Spleen (tissue), 7 donors: Measurements from ENCODE around the gene IL1RL2.

Experiments used
- POLR2AphosphoS5 ChIP-seq, 3 donors: sonication (generic); formaldehyde crosslinking; IDR thresholded peaks; one replicate each; pipeline ENCODE4 v1.5.1; 2017; ENCODE audit warnings: antibody characterized with exemption in 3 of 3
- TF ChIP-seq, protein P1 (sequence below), 11 experiments: fragments of 200-600 bp in 7 of 11; fragments of 450-650 bp in 4 of 11; sonication (generic) in 4 of 11; IDR thresholded peaks in 8 of 11; conservative IDR thresholded peaks in 3 of 11; 1 replicate in 7 of 11; 2 replicates in 4 of 11; pipeline versions ENCODE4 v1.4.0 to v1.8.0; 2016 to 2021; ENCODE audit warnings: antibody characterized with exemption in 11 of 11, inconsistent platforms in 4 of 11, mild to moderate bottlenecking in 1 of 11
- donor health status: DM: no; HTN: no; CAD: no; lungs with moderate emphysema.
- donor health status: DM: no; HTN: no; CAD: no.
- donor health status: DM: no; HTN: no; CAD: no.

DNA sequence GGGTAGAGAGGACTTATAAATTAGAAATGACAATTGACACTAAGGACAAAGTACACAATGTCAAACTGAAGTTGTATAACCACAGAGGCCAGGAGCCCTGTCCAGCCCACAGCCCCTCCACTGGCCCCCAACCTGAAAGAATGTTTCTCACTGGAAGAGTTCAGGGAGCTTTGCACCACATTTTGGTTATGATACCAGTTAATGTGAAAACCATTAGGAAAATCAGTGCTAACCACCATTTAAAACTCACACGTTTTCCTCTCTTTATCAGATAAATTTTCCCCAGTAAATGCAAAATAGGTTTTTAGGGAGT is 6.2 kb upstream of the IL1RL2 start:
- TF ChIP-seq, protein P1, sequence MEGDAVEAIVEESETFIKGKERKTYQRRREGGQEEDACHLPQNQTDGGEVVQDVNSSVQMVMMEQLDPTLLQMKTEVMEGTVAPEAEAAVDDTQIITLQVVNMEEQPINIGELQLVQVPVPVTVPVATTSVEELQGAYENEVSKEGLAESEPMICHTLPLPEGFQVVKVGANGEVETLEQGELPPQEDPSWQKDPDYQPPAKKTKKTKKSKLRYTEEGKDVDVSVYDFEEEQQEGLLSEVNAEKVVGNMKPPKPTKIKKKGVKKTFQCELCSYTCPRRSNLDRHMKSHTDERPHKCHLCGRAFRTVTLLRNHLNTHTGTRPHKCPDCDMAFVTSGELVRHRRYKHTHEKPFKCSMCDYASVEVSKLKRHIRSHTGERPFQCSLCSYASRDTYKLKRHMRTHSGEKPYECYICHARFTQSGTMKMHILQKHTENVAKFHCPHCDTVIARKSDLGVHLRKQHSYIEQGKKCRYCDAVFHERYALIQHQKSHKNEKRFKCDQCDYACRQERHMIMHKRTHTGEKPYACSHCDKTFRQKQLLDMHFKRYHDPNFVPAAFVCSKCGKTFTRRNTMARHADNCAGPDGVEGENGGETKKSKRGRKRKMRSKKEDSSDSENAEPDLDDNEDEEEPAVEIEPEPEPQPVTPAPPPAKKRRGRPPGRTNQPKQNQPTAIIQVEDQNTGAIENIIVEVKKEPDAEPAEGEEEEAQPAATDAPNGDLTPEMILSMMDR (IDR thresholded peaks at IDR 0.05 in 8 of 11, conservative IDR thresholded peaks at IDR 0.05 in 3 of 11), result no peak
- no peak for TF ChIP-seq POLR2AphosphoS5 (IDR thresholded peaks at IDR 0.05)
